GM18498 (cell line): Measurements from ENCODE around the gene SF3B3.
"Not testable (repeated sequence)": the region's sequence is repeated elsewhere in the genome, so short reads cannot be mapped to it uniquely, and the experiment has no call there.

Experiments used
- ATAC-seq: cut with Tn5 transposase; IDR thresholded peaks from one replicate; pipeline ENCODE4 v1.9.1; 2021; ENCODE audit warnings: mild to moderate bottlenecking, moderate library complexity; ENCODE audit not compliant: unreplicated experiment

The SF3B3 gene

DNA sequence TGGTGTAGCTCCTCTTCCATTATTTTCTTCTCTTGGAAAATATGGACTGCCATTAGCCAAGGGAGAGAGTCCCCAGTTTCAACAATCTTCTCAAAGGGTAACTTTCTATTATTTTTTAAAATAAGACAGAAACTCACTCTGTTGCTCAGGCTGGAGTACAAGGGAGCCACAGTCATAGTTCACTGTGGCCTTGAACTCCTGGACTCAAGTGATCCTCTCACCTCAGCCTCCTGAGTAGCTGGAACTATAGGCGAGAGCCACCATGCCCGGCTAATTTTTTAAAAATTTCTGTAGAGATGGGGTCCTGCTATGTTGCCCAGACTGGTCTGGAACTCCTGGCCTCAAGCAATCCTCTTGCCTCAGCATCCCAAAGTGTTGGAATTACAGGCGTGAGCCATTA lies 13.4 kb upstream of the SF3B3 start:
- no peak for ATAC-seq

DNA sequence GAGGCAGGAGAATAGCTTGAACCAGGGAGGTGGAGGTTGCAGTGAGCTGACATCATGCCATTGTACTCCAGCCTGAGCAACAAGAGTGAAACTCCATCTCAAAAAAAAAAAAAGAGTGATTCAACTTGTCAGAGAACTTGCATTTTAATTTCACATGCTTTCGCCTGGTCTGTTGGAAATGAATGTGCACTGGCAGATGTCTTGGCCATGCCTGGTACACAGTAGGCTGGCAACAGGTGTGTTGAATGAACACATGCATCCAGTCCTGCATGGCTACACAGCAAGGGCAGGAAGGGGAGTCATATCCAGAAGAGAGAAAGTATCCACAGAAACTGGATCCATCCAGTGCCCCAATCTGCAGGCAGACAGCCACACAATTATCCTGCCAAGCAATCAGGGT lies 11.8 kb upstream of the SF3B3 start:
- ATAC-seq, result no peak

DNA sequence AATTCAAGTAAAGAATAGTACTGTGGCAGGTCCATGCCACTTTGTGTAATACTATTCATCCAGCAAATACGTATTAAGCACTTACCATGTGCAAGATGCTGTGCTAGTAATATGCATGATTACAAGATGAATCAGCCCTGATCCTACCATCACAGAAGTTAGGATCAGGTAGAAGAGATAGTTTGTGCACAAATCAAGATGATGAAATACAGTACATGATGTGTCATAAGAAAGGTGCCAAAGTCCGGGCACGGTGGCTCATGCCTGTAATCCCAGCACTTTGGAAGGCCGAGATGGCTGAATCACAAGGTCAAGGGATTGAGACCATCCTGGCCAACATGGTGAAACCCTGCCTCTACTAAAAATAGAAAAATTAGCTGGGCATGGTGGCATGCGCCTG lies 11.2 kb upstream of the SF3B3 start:
- no peak for ATAC-seq

DNA sequence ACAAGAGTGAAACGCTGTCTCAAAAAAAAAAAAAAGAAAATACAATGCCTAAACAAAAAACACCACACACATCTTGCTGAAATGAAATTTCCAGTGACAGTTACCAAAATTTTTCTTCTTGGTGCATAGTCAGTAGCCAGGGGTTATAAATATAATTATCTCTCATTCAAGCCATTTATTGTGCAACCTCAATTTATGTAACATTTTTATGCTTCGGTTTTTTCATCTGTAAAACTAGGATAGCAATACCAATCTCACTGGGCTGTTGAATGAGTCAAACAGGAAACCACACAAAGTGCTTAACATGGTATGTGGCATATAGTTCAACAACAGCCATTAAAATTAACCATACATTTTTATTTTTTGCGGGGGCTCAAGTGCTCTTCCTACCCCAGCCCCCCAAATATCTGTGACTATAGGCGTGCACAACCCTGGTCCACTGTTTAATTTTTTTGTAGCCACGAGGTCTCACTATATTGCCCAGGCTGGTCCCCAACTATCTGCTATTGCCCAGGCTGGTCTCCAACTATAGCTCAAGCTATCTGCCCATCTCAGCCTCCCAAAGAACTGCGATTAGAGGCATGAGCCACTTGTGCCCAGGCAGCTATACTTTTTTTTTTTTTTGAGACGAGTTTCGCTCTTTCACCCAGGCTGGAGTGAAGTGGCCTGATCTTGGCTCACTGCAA lies 2.9 kb upstream of the SF3B3 start:
- ATAC-seq, result no peak

DNA sequence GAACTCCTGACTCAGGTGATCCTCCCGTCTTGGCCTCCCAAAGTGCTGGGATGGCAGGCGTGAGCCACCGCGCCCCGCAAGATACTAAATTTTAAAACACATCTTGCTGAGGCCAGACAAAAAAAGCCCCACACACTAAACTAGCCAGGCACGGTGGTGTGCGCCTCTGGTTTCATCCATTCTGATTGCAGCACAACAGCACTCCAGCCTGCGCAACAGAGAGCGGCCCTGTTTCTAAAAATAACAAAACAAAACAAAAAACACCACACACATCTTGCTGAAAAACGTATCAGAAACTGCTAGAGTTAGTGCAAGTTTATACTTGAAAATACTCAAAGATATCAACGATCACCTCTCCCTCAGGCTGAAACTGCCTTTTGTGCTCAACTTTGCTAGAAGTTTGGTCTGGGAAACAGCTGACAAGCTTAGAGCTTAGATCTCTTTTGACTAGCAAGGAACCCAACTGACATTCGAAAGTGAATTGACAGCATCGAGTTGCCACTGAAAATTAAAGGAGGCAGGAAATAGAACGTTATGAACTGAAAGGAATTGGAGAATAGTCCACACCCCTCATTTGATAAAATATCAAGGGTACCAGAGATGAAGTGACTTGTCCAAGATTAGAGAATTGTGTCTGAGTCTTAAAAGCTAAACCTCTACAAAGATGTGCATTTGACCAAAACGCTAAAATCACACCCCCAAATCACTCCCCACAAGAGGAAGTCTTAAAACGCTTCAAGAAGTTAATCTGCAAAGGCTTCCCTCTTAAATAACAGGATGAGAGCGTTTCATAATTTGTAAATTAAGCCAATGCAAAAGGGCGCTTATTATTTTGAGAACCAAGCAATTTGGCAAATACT lies 1.2 kb upstream of the SF3B3 start:
- ATAC-seq, result peak; percentile 29

DNA sequence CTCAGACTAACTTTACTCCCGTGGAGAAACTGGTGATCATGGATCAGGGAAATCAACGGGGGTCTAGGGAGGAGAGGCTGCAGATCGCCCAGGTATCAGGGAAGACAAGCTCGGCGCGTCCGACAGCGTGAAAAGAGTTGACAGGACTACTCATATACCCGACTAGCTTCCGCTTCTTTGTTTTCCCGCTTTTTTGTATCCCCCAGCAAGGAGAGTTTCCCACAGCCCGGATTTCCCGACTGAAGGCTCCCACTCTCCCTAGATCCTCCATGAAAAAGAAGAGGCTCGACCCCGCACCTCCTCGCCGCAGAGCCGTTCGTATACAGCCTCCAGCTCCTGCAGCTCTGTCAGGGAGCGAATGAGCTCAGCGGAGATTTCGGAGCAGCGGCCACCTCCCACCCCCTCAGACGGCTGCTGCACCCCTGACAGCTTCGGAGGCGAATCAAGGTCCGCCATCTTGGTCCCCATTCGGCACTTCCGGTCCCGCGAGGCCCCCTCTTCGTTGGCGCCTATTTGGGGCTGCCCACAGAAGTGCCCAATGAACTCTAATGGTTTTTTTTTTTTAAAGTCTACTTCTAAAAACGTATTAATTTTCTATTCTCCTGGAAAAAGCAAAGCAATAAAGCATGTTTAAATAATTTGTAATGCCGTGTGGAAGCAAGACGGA lies 407 bp upstream of the SF3B3 start, which contains the start of gene COG4:
TSS of gene COG4 (minus strand) at position 479 of the 667 bp plus-strand sequence. CDS start at position 468, 11 bp downstream.
- peak; percentile 70 for ATAC-seq

DNA sequence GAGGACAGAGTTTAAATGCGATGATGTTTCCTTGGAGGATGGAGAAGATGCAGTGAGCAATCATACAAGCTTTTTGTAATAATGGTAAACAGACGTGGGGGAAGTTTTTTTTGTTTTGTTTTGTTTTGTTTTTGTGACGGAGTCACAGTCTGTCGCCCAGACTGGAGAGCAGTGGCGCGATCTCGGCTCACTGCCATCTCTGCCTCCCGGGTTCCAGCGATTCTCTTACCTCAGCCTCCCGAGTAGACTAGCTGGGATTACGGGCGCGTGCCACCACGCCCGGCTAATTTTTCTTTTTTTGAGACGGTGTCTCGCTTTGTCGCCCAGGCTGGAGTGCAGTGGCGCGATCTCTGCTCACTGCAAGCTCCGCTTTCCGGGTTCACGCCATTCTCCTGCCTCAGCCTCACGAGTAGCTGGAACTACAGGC lies 796 bp downstream of the SF3B3 start:
- not testable (repeated sequence) for ATAC-seq

DNA sequence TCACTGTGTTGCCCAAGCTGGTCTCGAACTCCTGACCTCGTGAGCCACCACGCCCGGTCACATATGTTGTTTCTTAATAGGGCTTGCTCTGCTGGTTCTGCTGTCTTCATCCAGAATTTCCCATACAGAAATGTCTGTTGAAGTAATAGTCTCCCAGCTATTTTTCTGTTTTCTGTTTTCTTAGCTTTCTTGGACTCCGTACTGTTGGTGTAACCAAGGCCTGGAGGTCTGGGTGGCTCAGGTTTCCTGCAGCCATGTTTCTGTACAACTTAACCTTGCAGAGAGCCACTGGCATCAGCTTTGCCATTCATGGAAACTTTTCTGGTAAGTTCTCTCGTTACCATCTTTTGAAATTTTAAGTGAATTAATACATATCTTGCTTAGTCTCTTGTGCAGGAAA lies 2.8 kb downstream of the SF3B3 start:
- no peak for ATAC-seq

DNA sequence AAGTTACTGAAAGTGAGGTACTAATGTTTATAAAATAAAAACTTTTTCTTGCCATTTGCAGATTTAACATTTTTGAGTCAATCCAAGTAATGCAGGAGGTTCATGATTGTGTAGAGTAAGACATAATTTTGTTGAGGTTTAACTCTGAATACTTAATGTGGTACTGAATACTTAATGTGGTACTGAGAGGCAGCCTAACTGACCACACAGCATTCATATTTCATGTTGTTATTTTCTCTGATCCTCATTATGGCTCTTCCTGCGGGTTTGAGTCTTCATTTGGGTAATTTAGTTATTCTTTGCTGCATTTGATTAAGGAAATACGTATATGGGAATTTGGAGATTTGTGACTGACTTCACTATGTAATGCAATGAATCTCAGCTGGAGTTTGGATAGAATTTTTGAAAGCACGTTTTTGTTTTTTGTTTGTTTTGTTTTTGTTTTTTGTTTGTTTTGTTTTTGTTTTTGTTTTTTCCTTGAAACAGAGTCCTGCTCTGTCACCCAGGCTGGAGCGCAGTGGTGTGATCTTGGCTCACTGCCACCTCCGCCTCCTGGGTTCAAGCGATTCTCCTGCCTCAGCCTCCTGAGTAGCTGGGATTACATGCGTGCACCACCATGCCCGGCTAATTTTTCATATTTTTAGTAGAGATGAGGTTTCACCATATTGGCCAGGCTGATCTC lies 3.8 kb downstream of the SF3B3 start:
- no peak for ATAC-seq

DNA sequence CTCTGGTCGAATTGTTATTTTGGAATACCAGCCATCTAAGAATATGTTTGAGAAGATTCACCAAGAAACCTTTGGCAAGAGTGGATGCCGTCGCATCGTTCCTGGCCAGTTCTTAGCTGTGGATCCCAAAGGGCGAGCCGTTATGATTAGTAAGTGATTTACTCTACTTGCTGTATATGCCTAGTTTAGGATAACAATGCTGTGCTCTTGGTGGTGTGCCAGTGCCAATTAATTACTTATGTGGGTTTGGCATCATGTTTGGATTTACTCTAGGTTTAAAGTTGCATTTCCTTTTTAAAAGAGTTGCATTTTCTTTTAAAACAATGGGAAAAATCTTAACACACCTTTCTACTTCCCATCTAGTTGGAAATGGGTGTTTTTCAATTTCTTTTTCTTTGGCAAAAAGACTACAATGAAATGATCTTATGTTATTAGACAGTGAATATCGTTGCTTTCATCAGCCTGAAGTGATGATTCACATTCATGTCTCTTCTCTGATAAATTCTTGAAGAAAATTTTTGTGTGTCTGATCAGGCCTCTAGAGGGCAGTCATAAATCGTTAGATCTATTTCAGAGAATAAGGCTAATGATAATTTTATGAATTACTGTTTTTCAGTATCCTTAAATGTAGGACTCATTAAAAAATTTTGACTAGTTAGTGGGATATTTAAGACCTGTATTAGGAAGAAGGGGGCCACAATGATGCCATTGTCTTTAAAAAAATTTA lies 5.6 kb downstream of the SF3B3 start:
- no peak for ATAC-seq

DNA sequence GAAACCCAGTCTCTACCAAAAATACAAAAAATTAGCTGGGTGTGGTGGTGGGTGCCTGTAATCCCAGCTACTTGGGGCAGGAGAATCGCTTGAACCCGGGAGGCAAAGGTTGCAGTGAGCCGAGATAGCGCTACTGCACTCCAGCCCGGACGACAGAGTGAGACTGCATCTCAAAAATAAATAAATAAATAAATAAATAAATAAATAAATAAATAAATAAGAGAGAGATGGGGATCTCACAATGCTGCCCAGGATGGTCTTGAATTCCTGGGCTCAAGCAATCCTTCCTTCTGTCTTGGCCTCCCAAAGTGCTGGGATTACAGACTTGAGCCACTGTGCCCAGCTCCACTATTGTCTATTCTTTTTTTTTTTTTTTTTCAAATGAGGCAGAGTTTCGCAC lies 6.3 kb downstream of the SF3B3 start:
- not testable (repeated sequence) for ATAC-seq

DNA sequence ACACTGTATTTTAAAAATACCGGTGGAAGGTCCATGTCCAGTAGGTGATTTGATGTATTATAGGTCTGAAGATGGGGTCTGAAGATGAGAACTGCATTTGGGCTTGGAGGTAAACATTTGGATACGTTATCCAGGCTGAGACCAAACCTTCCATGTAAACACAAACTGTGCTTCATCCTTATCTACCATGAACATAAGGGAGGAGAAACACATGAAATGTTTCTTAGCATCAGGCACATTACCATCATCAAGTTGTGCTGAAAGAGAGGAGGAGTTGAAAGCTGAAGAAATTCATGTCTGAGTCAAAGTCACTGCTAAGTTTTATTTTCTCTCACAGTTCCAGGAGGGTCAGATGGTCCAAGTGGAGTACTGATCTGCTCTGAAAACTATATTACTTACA lies 11.4 kb downstream of the SF3B3 start:
- no peak for ATAC-seq

DNA sequence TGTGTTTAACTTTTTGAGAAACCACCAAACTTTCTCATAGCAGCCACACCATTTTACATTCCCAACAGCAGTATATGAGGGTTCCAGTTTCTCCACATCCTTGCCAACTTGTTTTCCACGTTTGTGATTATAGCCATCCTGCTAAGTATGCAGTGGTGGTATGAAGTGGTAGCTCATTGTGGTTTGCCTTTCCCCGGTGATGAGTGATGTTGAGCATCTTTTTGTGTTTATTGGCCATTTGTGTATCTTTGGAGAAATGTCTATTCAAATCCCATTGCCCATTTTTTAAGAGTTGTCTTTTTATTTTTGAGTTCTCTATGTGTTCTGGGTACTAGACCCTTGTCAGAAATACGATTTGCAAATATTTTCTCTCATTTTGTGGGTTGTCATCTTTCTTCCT lies 17.4 kb downstream of the SF3B3 start:
- ATAC-seq, result no peak

DNA sequence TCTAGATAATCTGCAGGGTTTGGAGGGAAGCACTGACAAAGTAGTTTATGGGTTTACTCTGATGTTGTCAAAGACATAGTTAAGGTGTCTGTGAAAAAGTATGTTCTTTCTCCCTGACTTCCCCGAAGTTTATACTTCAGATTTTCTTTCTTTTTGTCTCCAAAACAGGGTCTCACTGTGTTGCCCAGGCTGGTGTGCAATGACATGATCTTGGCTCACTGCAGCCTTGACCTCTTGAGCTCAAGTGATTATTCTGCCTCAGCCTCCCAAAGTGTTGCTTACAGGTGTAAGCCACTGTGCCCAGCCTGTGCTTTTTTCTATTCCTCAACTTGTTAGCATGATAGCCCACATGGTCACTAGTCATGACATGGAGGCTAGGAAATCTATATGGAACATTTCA lies 20.9 kb downstream of the SF3B3 start:
- no peak for ATAC-seq

DNA sequence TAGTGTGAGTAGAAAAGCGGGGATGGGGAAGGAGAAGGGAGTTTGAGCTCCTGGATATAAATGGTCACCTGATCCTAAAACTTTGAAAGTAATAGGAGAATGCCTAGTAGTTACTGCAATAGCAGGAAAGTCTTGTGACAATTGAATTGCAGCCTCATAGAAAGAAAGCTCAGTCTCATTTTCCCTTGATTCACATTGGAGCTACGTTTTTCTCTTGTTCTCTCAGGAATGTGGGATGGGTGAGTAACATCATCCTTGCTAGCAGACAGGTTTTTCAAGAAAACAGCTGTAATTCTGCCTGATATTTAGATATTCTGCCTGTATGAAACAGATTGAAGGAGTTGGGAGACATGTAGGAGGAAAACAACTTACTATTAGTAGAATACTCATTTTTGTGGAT lies 25.3 kb downstream of the SF3B3 start:
- no peak for ATAC-seq

DNA sequence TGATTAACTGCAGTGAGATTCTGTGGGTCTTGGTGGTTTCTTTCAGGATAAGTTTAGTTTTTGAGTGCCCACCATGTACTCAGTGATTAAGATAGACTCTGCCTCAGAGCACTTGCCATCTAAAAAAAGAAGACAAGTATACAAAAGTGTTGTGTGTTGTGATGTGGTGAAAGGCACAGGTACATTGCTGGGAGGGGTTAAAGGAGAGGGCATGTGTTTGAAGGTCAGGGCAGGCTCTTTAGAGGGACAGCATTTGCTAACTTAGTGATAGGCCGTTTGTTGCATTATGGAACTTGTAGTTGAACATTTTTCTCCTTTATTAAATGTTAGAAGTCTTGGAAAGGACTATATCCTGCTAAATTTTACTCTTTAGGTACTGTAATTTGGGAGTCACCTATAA lies 26.5 kb downstream of the SF3B3 start:
- ATAC-seq, result no peak

DNA sequence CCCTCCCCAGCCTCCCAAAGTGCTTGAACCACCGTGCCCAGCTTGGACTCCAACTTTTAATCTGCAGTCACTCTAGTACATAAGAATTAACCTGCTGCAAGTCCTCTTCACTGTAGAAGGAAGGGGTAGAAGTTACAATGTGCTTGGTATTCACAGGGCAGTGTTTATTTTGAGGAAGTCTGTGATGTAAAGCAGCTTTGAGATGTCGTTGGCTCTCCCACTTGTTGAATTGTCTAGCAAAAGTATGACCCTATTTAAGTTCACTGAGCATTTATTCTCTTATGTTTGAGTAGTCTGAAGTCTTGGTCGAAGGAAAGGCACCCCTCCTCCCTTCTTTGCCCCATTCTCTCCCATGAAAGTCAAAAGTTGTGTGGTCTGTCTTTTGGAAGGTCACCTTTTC lies 28.2 kb downstream of the SF3B3 start:
- ATAC-seq, result no peak

DNA sequence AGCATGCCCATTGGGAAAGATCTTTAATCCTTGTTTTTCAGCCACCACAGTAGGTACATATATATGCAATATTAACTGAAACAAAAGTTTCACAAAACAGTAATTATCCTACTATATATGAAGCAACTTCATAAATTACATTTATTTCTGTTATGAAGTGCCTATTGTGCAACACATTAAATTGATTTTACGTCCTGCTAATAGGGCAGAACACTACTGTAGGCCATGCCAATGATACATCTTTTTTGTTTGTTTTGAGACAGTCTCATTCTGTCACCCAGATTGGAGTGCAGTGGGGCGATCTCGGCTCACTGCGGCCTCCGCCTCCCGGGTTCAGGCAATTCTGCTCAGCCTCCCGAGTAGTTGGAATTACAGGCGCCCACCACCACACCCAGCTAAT lies 29.1 kb downstream of the SF3B3 start:
- no peak for ATAC-seq

DNA sequence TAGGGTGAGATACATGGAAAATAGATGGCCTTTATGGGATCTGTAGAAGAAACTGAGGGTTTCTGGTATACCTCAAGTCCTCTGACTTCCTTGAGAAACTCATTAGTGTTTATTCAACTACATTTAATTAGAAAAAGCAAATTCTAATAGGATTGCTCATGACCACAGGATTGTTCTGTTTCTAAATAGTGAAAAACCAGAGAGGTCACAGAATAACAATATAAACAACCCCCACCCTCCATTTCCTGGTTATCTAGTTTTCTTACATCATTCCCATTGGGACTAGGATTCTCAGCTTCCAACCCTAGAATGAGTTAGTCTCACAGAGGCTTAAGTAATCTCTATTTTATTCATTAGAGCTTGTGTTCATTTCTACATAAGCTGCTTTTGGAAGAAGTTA lies 30.0 kb downstream of the SF3B3 start:
- no peak for ATAC-seq

DNA sequence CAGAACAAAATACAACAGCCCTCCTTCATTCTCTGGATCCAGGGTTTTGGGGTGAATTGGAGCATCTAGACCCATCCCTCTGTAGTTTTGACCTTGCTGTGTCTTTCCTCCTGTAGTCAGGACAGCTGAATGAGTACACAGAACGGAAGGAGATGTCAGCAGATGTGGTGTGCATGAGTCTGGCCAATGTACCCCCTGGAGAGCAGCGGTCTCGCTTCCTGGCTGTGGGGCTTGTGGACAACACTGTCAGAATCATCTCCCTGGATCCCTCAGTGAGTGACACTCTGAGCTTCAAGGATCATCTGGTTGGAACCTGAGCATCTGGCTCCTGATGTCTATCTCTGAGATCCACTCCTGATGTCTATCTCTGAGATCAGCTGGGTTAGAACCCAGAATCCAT lies 32.4 kb downstream of the SF3B3 start:
- no peak for ATAC-seq

DNA sequence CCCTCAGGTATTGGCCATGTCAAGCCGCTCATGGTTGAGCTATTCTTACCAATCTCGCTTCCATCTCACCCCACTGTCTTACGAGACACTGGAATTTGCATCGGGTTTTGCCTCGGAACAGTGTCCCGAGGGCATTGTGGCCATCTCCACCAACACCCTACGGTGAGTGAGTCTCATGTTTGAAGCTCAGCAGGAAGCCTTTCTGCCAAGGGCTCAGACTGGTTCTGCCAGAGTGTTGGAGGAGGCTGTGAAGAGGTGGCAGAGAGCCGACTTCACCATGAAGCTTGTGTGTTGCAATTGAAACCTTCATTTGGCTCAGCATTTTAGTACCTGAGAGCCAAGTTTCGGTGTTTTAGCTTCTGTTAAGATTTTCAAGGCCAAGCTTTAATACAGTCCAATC lies 38.0 kb downstream of the SF3B3 start:
- ATAC-seq, result no peak
